GM10248 (cell line): ENCODE measurements around the gene HOXC11.

Experiments used
- CTCF ChIA-PET: fragments of 300-600 bp; sonication (Branson Sonifier 250); formaldehyde crosslinking; extraction: SDS; loops from one replicate; lab custom pipeline; 2021; ENCODE audit warnings: antibody characterized with exemption; lab: Yijun Ruan, JAX
- POLR2A ChIA-PET: fragments of 350-650 bp; sonication (Branson Sonifier 250); formaldehyde crosslinking; extraction: SDS; loops from one replicate; lab custom pipeline; 2020; ENCODE audit warnings: antibody characterized with exemption; lab: Yijun Ruan, JAX
- DNase-seq: peaks from one replicate; pipeline ENCODE4 v3.0.0; 2012; ENCODE audit errors: extremely low spot score
- CTCF ChIP-seq: IDR thresholded peaks from 2 replicates; pipeline ENCODE4 v1.5.1; 2012; ENCODE audit warnings: mild to moderate bottlenecking, low read depth; ENCODE audit errors: extremely low read depth, missing control alignments, control extremely low read depth

Gene HOXC11

GRCh38 chr12:53961025-53961761 lies 11.7 kb upstream of the HOXC11 start:
- no peak for DNase-seq
- ChIA-PET CTCF (interaction anchor here (0.7 to 3.1 kb wide), 3 partner anchors 9 to 30 kb away, joined by 3 to 9 read pairs (median 5); partner anchors contain the start of gene HOXC10), POLR2A (no interaction called here)
- no peak for TF ChIP-seq CTCF

- DNase-seq = no peak
- no peak for TF ChIP-seq CTCF
- POLR2A ChIA-PET = no interaction called here
- CTCF ChIA-PET = interaction anchor here (0.8 to 3.1 kb wide), 5 partner anchors 8 to 416 kb away, joined by 3 to 9 read pairs (median 3); partner anchors contain the start of gene HOXC10
These were observed 9.9 kb upstream of the HOXC11 start for GRCh38 chr12:53963005-53963404.

GRCh38 chr12:53963434-53964314 lies 9.3 kb upstream of the HOXC11 start:
- ChIA-PET POLR2A (no interaction called here), CTCF (interaction anchor here (0.8 to 3.1 kb wide), 5 partner anchors 8 to 416 kb away, joined by 3 to 9 read pairs (median 3); partner anchors contain the start of genes HOXC10 and HOXC12)
- TF ChIP-seq CTCF = no peak
- no peak for DNase-seq

GRCh38 chr12:53964315-53964713 lies 8.6 kb upstream of the HOXC11 start:
- DNase-seq = no peak
- CTCF ChIA-PET = interaction anchor here (1.0 to 3.1 kb wide), 4 partner anchors 10 to 30 kb away, joined by 3 to 9 read pairs (median 4); partner anchors contain the start of genes HOXC10 and HOXC12
- no peak for TF ChIP-seq CTCF
- POLR2A ChIA-PET = no interaction called here

- TF ChIP-seq CTCF = no peak
- CTCF ChIA-PET = interaction anchor here (1.0 to 1.8 kb wide), 3 partner anchors 19 to 40 kb away, joined by 3 to 5 read pairs (median 3); partner anchors contain the start of gene HOXC10
- POLR2A ChIA-PET = no interaction called here
- no peak for DNase-seq
These were observed 7.4 kb upstream of the HOXC11 start for GRCh38 chr12:53965281-53966084.
